Measurements from ENCODE around the gene GRIPAP1. TPM values are rescaled to one million over a fixed set of nuclear protein-coding genes. Genes with fewer than 3 reads are reported as not detected.

GRIPAP1 gene
- total and polyA plus RNA-seq, 2 of the 13 experiments (the other 11 are each of a cell fraction or from before 2014, with no cell fraction given), result 16.1 to 22.6 TPM

DNA sequence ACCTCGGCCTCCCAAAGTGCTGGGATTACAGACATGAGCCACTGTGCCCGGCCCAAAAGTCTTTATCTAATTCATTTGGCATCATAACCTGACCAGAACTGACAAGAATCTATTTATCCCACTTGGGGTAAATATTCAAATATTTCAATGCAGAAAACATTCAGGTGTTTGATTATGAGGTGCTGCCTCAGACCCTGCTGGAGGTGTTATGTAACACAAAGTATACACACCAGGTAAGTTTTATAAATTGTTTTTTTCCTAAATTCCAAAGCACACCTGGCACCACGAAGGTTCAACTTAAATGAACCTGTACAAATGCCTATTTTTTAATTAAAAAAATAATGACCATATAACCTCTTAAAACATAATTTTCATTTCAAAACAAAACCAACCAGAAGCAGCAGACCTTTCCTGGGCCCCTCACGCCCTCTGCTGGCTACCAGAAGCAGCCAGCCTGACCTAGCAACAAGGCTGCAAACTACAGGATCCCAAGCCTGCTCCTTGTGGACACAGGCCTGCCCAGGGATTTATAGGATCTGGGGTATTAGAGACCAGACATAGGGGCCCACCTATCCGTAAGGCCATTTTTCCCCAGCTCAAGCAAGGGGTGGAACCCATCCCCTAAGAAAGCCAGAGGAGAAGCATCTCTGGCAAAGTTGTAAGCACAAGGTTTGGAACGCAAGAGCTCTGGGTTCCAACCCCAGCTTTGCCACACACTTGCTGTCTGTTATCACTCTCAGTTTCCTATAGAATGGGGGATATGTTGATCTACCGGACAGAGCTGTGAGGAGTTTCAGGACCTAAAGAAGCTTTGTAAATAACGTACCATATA lies 56.3 kb downstream of the GRIPAP1 start (continued):
- no peak for TF ChIP-seq ZNF354B (CRISPR knock-in tag; IDR thresholded peaks at IDR 0.05)

DNA sequence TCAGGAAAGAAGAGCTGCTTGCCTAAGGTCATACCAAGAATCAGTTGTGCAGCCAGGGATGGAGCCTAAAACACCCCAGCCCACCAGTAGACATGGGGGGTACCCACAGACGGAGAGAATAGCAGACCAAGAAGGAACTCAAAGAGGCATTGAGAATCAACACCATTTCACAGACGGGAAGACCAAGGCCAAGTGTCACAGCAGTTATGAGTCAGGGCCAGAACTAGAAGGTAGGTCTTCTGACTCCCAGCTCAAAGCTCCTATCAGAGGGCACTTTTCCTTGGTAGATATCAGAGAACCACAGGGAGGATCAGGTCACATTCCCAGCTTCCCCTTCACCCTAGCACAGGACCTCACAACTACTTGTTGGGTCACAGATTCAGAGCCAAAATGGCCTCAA lies 59.2 kb downstream of the GRIPAP1 start:
- BruUV-seq (replicated peaks), result no TSS peak
- TF ChIP-seq ZNF629 (CRISPR knock-in tag; conservative IDR thresholded peaks at IDR 0.05) (no peak), ZNF230 (CRISPR knock-in tag; IDR thresholded peaks at IDR 0.05) (no peak), STAG1 (CRISPR knock-in tag; IDR thresholded peaks at IDR 0.05) (no peak), ZNF761 (CRISPR knock-in tag; conservative IDR thresholded peaks at IDR 0.05) (no peak), ZNF788 (CRISPR knock-in tag; IDR thresholded peaks at IDR 0.05; ENCODE audit: borderline replicate concordance) (no peak), ZNF362 (CRISPR knock-in tag; IDR thresholded peaks at IDR 0.05; ENCODE audit: borderline replicate concordance) (no peak), SMYD3 (CRISPR knock-in tag; IDR thresholded peaks at IDR 0.05) (no peak), POLR2A (IDR thresholded peaks at IDR 0.05; ENCODE audit: insufficient read depth in 1 of 2, low read depth in 2 of 2, low read length in 2 of 2) (no peak), MXD4 (CRISPR knock-in tag; IDR thresholded peaks at IDR 0.05) (no peak), ATF7 (IDR thresholded peaks at IDR 0.05) (no peak), ATF7 (CRISPR knock-in tag; IDR thresholded peaks at IDR 0.05) (no peak), ZIK1 (CRISPR knock-in tag; IDR thresholded peaks at IDR 0.05; ENCODE audit: borderline replicate concordance, low read depth) (no peak), HCFC1 (IDR thresholded peaks at IDR 0.05; ENCODE audit: low read depth, low read length) (no peak), GATAD1 (CRISPR knock-in tag; IDR thresholded peaks at IDR 0.05) (no peak), ZNF567 (CRISPR knock-in tag; IDR thresholded peaks at IDR 0.05; ENCODE audit: borderline replicate concordance) (no peak), HNRNPH1 (optimal IDR thresholded peaks at IDR 0.05; ENCODE audit: low read depth, low read length) (no peak)
- TF ChIP-seq, protein P1, sequence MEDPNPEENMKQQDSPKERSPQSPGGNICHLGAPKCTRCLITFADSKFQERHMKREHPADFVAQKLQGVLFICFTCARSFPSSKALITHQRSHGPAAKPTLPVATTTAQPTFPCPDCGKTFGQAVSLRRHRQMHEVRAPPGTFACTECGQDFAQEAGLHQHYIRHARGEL (CRISPR knock-in tag; IDR thresholded peaks at IDR 0.05), result no peak
- TF ChIP-seq, protein P2, sequence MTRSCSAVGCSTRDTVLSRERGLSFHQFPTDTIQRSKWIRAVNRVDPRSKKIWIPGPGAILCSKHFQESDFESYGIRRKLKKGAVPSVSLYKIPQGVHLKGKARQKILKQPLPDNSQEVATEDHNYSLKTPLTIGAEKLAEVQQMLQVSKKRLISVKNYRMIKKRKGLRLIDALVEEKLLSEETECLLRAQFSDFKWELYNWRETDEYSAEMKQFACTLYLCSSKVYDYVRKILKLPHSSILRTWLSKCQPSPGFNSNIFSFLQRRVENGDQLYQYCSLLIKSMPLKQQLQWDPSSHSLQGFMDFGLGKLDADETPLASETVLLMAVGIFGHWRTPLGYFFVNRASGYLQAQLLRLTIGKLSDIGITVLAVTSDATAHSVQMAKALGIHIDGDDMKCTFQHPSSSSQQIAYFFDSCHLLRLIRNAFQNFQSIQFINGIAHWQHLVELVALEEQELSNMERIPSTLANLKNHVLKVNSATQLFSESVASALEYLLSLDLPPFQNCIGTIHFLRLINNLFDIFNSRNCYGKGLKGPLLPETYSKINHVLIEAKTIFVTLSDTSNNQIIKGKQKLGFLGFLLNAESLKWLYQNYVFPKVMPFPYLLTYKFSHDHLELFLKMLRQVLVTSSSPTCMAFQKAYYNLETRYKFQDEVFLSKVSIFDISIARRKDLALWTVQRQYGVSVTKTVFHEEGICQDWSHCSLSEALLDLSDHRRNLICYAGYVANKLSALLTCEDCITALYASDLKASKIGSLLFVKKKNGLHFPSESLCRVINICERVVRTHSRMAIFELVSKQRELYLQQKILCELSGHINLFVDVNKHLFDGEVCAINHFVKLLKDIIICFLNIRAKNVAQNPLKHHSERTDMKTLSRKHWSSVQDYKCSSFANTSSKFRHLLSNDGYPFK (CRISPR knock-in tag; IDR thresholded peaks at IDR 0.05; ENCODE audit: borderline replicate concordance), result no peak
- DNase-seq (ENCODE audit: low spot score) (no peak), ATAC-seq (no peak), FAIRE-seq (no peak)
- ChIA-PET POLR2A (interaction anchor here (1.0 kb wide), 1 partner anchor 230 kb away, joined by 3 read pairs; no protein-coding TSS in a partner anchor), CTCF (ENCODE audit: low intra/inter-chr PET ratio, low total read pairs) (no interaction called here)
- Histone ChIP-seq H3K27ac (ENCODE audit: extremely low read length, insufficient read depth, low read length) (no peak overlapping the region), H3K27me3 (ENCODE audit: control insufficient read depth in 1 of 2, insufficient read depth in 2 of 2, low read length in 2 of 2) (no peaks in the 10 kb centered on the region), H3K79me2 (ENCODE audit: insufficient read depth, low read length) (peaks cover 25% of the 10 kb centered on the region), H3K9me3 (ENCODE audit: low read length) (no peaks in the 10 kb centered on the region), H4K20me1 (ENCODE audit: insufficient read depth, low read length) (peaks cover 4% of the 10 kb centered on the region; the same call in 1 of the 2 replicates), H3K9ac (ENCODE audit: insufficient read depth, low read depth, low read length) (no peak overlapping the region), H2AFZ (ENCODE audit: low read length) (no peak overlapping the region), H3K36me3 (replicated peaks in 1 of 2; ENCODE audit: control insufficient read depth in 1 of 2, insufficient read depth in 2 of 2, low read length in 2 of 2) (peaks cover 3 to 14% of the 10 kb centered on the region in 2 experiments; a peak in 3 of 5 replicates), H3K4me3 (replicated peaks in 1 of 3; ENCODE audit: insufficient read depth in 1 of 3, low read depth in 2 of 3, low read length in 3 of 3) (no peak overlapping the region), H3K4me2 (ENCODE audit: low read depth, low read length) (no peak overlapping the region), H3K4me1 (ENCODE audit: insufficient read depth, low read length) (peaks cover 29% of the 10 kb centered on the region)
- intact Hi-C loops (cut with micrococcal nuclease; ENCODE audit: unreplicated experiment) (no loop called here), in situ Hi-C loops (cut with HindIII; ENCODE audit: extremely low pct_ligation_motif_present, low pct_unique_long_range_greater_than_20kb) (no loop called here)
- 100% methylated on average over 1 of the region's 2 CpGs for WGBS (ENCODE audit: low lambda C conversion rate)
